Esophagus muscularis mucosa (tissue), 4 donors: Measurements from ENCODE around the gene HK2.

Experiments used
- CTCF ChIP-seq, 3 experiments: fragments of 200-600 bp in 2 of 3; fragments of 450-650 bp in 1 of 3; sonication (generic) in 2 of 3; IDR thresholded peaks; one replicate each; pipeline ENCODE4 v1.5.1; 2017 to 2019; ENCODE audit warnings: antibody characterized with exemption in 3 of 3, mild to moderate bottlenecking in 2 of 3, moderate library complexity in 1 of 3
- EP300 ChIP-seq: sonication (generic); formaldehyde crosslinking; IDR thresholded peaks from one replicate; pipeline ENCODE4 v1.6.1; 2017; ENCODE audit warnings: antibody characterized with exemption
- POLR2A ChIP-seq: fragments of 450-650 bp; IDR thresholded peaks from one replicate; pipeline ENCODE4 v1.6.1; 2017; ENCODE audit warnings: antibody characterized with exemption, moderate library complexity, mild to moderate bottlenecking, low read depth
- POLR2AphosphoS5 ChIP-seq, 2 donors: sonication (generic); formaldehyde crosslinking; IDR thresholded peaks; one replicate each; pipeline ENCODE4 v1.6.1; 2017; ENCODE audit warnings: antibody characterized with exemption in 2 of 2

- TF ChIP-seq POLR2A (no peak), CTCF (IDR thresholded peaks at IDR 0.05) (no peak), POLR2AphosphoS5 (IDR thresholded peaks at IDR 0.05) (no peak), EP300 (no peak)
These were observed 31.1 kb downstream of the HK2 start for GRCh38 chr2:74864728-74865722.
